Right atrium auricular region (tissue), 2 donors: Measurements from ENCODE around the gene PCSK5. TPM values are rescaled to one million over a fixed set of nuclear protein-coding genes. Genes with fewer than 3 reads are reported as not detected.

Source experiments
- DNase-seq: peaks from one replicate; pipeline ENCODE4 v3.0.0-alpha.2; 2019; ENCODE audit warnings: low spot score
- H3K27ac ChIP-seq, 2 donors: fragments of 200-600 bp; sonication (generic); 1 replicate in 1 of 2; 2 replicates in 1 of 2; pipeline ENCODE4 v1.5.1; 2016 to 2019
- H3K27me3 ChIP-seq, 2 donors: fragments of 200-600 bp; sonication (generic); one replicate each; pipeline versions ENCODE4 v1.5.1 to v1.6.0; 2017 to 2019
- H3K36me3 ChIP-seq: fragments of 200-600 bp; sonication (generic); one replicate; pipeline ENCODE4 v1.5.1; 2016
- H3K4me1 ChIP-seq, 2 donors: fragments of 200-600 bp; sonication (generic); one replicate each; pipeline versions ENCODE4 v1.5.1 to v1.6.0; 2017 to 2019
- H3K4me3 ChIP-seq, 2 donors: fragments of 200-600 bp; sonication (generic); 1 replicate in 1 of 2; 2 replicates in 1 of 2; pipeline ENCODE4 v1.5.1; 2017 to 2019; ENCODE audit warnings: mild to moderate bottlenecking in 1 of 2, moderate library complexity in 1 of 2
- H3K9me3 ChIP-seq, 2 donors: fragments of 200-600 bp; sonication (generic); one replicate each; pipeline ENCODE4 v1.5.1; 2019
- CTCF ChIP-seq, 2 donors: fragments of 200-600 bp; sonication (generic); IDR thresholded peaks; one replicate each; pipeline ENCODE4 v1.5.1; 2019; ENCODE audit warnings: antibody characterized with exemption in 2 of 2
- total RNA-seq, 2 donors: library from RNA; depleted of rRNA; stranded (reverse); fragments of >200 nt; gene quantifications; one replicate each; pipeline ENCODE4 v1.1.0, GENCODE V29; 2016

The PCSK5 gene
- total RNA-seq, 2 donors from 2014 or later: 5.3 to 6.5 TPM

GRCh38 chr9:76114144-76114543 lies 223.7 kb downstream of the PCSK5 start:
- TF ChIP-seq CTCF (IDR thresholded peaks at IDR 0.05): no peak
- H3K4me3 ChIP-seq: no peak overlapping the region
- H3K4me1 ChIP-seq: peaks cover 0 to 6% of the 10 kb centered on the region in 2 donors
- H3K9me3 ChIP-seq: no peaks in the 10 kb centered on the region
- no peaks in the 10 kb centered on the region for H3K27me3 ChIP-seq
- no peak for DNase-seq
- H3K27ac ChIP-seq: no peak overlapping the region
- no peaks in the 10 kb centered on the region for H3K36me3 ChIP-seq

GRCh38 chr9:76115396-76115795 lies 224.9 kb downstream of the PCSK5 start:
- TF ChIP-seq CTCF (IDR thresholded peaks at IDR 0.05): no peak
- H3K36me3 ChIP-seq: no peaks in the 10 kb centered on the region
- peaks cover 0 to 6% of the 10 kb centered on the region in 2 donors for H3K4me1 ChIP-seq
- H3K27ac ChIP-seq: no peak overlapping the region
- DNase-seq: no peak
- no peaks in the 10 kb centered on the region for H3K9me3 ChIP-seq
- H3K4me3 ChIP-seq: no peak overlapping the region
- H3K27me3 ChIP-seq: no peaks in the 10 kb centered on the region

- Histone ChIP-seq H3K27me3 (no peaks in the 10 kb centered on the region), H3K4me3 (no peak overlapping the region), H3K36me3 (no peaks in the 10 kb centered on the region), H3K4me1 (peaks cover 0 to 6% of the 10 kb centered on the region in 2 donors), H3K27ac (no peak overlapping the region), H3K9me3 (no peaks in the 10 kb centered on the region)
- DNase-seq: no peak
- no peak for TF ChIP-seq CTCF (IDR thresholded peaks at IDR 0.05)
Observed at GRCh38 chr9:76115982-76116646, 225.6 kb downstream of the PCSK5 start.

- TF ChIP-seq CTCF (IDR thresholded peaks at IDR 0.05): no peak
- peaks cover 0 to 6% of the 10 kb centered on the region in 2 donors for H3K4me1 ChIP-seq
- no peaks in the 10 kb centered on the region for H3K27me3 ChIP-seq
- H3K4me3 ChIP-seq: no peak overlapping the region
- H3K36me3 ChIP-seq: no peaks in the 10 kb centered on the region
- no peak overlapping the region for H3K27ac ChIP-seq
- no peak for DNase-seq
- no peaks in the 10 kb centered on the region for H3K9me3 ChIP-seq
Observed at GRCh38 chr9:76116913-76117312, 226.4 kb downstream of the PCSK5 start.

GRCh38 chr9:76127637-76128036 lies 237.2 kb downstream of the PCSK5 start:
- no peak for DNase-seq
- H3K27ac ChIP-seq: no peak overlapping the region
- no peaks in the 10 kb centered on the region for H3K27me3 ChIP-seq
- H3K4me1 ChIP-seq: no peaks in the 10 kb centered on the region
- no peaks in the 10 kb centered on the region for H3K36me3 ChIP-seq
- H3K4me3 ChIP-seq: no peak overlapping the region
- TF ChIP-seq CTCF (IDR thresholded peaks at IDR 0.05): no peak
- H3K9me3 ChIP-seq: no peaks in the 10 kb centered on the region

GRCh38 chr9:76135902-76136301 lies 245.4 kb downstream of the PCSK5 start:
- Histone ChIP-seq H3K27me3 (no peaks in the 10 kb centered on the region), H3K4me1 (no peaks in the 10 kb centered on the region), H3K4me3 (no peak overlapping the region), H3K27ac (no peak overlapping the region), H3K36me3 (no peaks in the 10 kb centered on the region), H3K9me3 (no peaks in the 10 kb centered on the region)
- TF ChIP-seq CTCF (IDR thresholded peaks at IDR 0.05): no peak
- no peak for DNase-seq
